ENCODE results near the gene NWD2. TPM values are rescaled to one million over a fixed set of nuclear protein-coding genes. Genes with fewer than 3 reads are reported as not detected.

Gene NWD2
- total RNA-seq, 1 experiment from 2014 or later: under 0.01 TPM

DNA sequence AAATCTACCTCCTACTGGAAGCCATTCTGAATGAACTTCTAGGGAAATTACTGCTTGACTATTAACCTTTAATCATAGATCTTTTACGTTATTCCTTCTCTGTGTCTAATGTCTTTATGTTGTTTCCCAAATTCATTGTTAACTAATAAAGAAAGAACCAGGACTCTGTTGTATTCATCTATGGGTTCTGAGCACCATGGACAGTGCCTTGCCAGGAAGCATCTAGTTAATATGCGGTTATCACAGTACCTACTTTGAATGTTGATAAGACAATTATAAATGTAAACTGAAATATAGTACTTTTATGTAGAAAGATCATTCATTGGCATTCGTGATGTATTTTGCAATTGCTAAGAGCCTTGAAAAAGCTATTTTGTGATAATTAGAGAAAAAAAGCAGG, 23.8 kb downstream of the NWD2 start:
- CTCF ChIA-PET: no interaction called here
- H3K4me2 ChIP-seq (ENCODE audit: low read length): no peak overlapping the region
- no peaks in the 10 kb centered on the region for H3K79me2 ChIP-seq (ENCODE audit: low read length)
- TF ChIP-seq EZH2 (IDR thresholded peaks at IDR 0.05; ENCODE audit: low read length, unreplicated experiment) (no peak), EZH2phosphoT487 (IDR thresholded peaks at IDR 0.05; ENCODE audit: borderline replicate concordance, low read length) (no peak)
- TF ChIP-seq, protein P1, sequence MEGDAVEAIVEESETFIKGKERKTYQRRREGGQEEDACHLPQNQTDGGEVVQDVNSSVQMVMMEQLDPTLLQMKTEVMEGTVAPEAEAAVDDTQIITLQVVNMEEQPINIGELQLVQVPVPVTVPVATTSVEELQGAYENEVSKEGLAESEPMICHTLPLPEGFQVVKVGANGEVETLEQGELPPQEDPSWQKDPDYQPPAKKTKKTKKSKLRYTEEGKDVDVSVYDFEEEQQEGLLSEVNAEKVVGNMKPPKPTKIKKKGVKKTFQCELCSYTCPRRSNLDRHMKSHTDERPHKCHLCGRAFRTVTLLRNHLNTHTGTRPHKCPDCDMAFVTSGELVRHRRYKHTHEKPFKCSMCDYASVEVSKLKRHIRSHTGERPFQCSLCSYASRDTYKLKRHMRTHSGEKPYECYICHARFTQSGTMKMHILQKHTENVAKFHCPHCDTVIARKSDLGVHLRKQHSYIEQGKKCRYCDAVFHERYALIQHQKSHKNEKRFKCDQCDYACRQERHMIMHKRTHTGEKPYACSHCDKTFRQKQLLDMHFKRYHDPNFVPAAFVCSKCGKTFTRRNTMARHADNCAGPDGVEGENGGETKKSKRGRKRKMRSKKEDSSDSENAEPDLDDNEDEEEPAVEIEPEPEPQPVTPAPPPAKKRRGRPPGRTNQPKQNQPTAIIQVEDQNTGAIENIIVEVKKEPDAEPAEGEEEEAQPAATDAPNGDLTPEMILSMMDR (conservative IDR thresholded peaks at IDR 0.05; ENCODE audit: low read depth, low read length): no peak
- no peaks in the 10 kb centered on the region for H3K9me2 ChIP-seq (replicated peaks; ENCODE audit: low read length)
- H2AFZ ChIP-seq (ENCODE audit: low read length): no peak overlapping the region
- no peak overlapping the region for H3K9ac ChIP-seq (ENCODE audit: low read length)
- H3K9me3 ChIP-seq (ENCODE audit: low read length): no peaks in the 10 kb centered on the region
- DNase-seq (no peak), ATAC-seq (no peak)
- no peaks in the 10 kb centered on the region for H3F3A ChIP-seq (ENCODE audit: low read length, unreplicated experiment)
- intact Hi-C loops (cut with micrococcal nuclease): no loop called here
- no peaks in the 10 kb centered on the region for H3K4me1 ChIP-seq (ENCODE audit: insufficient read depth, low read length)
- POLR2A ChIA-PET (ENCODE audit: unreplicated experiment): no interaction called here
- no TSS peak for BruUV-seq (replicated peaks)
- no peaks in the 10 kb centered on the region for H3K36me3 ChIP-seq (ENCODE audit: low read depth, low read length)
- no peak overlapping the region for H3K27ac ChIP-seq (ENCODE audit: low read length)
- no peaks in the 10 kb centered on the region for H4K20me1 ChIP-seq (ENCODE audit: low read length)
- H3K27me3 ChIP-seq (ENCODE audit: low read length): peaks cover 17% of the 10 kb centered on the region
- no peak overlapping the region for H3K4me3 ChIP-seq (ENCODE audit: low read length)

DNA sequence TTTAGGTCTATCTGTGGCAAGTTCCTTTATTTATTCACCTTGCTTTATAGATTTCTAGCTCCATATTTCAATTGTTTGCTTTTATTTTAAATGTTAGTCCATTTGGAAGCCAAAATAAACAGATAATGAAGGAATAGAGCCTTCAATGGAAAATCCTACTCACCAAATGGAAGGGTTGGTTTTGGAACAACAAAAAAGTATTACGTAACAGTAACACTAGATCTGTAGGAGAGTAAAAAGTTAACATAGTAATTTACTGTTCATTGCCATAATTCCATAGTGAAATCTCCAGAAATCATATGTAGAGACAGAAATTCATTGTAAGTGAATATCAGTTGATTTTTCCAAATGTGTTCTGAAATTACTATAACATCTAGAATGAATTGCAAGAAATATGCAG, 34.6 kb downstream of the NWD2 start:
- Histone ChIP-seq H3K4me3 (ENCODE audit: low read length) (no peak overlapping the region), H3K4me2 (ENCODE audit: low read length) (no peak overlapping the region), H3K27ac (ENCODE audit: low read length) (no peak overlapping the region), H3K9ac (ENCODE audit: low read length) (no peak overlapping the region), H4K20me1 (ENCODE audit: low read length) (no peaks in the 10 kb centered on the region), H2AFZ (ENCODE audit: low read length) (no peak overlapping the region), H3F3A (ENCODE audit: low read length, unreplicated experiment) (no peaks in the 10 kb centered on the region), H3K36me3 (ENCODE audit: low read depth, low read length) (no peaks in the 10 kb centered on the region), H3K79me2 (ENCODE audit: low read length) (no peaks in the 10 kb centered on the region), H3K4me1 (ENCODE audit: insufficient read depth, low read length) (peaks cover 12% of the 10 kb centered on the region), H3K27me3 (ENCODE audit: low read length) (no peaks in the 10 kb centered on the region), H3K9me2 (replicated peaks; ENCODE audit: low read length) (no peaks in the 10 kb centered on the region), H3K9me3 (ENCODE audit: low read length) (no peaks in the 10 kb centered on the region)
- DNase-seq (no peak), ATAC-seq (no peak)
- no peak for TF ChIP-seq EZH2 (IDR thresholded peaks at IDR 0.05; ENCODE audit: low read length, unreplicated experiment)
- TF ChIP-seq EZH2phosphoT487 (IDR thresholded peaks at IDR 0.05; ENCODE audit: borderline replicate concordance, low read length): no peak
- TF ChIP-seq, protein P1 (conservative IDR thresholded peaks at IDR 0.05; ENCODE audit: low read depth, low read length): no peak
- BruUV-seq (replicated peaks): no TSS peak
- ChIA-PET CTCF (no interaction called here), POLR2A (ENCODE audit: unreplicated experiment) (no interaction called here)
- intact Hi-C loops (cut with micrococcal nuclease): no loop called here

DNA sequence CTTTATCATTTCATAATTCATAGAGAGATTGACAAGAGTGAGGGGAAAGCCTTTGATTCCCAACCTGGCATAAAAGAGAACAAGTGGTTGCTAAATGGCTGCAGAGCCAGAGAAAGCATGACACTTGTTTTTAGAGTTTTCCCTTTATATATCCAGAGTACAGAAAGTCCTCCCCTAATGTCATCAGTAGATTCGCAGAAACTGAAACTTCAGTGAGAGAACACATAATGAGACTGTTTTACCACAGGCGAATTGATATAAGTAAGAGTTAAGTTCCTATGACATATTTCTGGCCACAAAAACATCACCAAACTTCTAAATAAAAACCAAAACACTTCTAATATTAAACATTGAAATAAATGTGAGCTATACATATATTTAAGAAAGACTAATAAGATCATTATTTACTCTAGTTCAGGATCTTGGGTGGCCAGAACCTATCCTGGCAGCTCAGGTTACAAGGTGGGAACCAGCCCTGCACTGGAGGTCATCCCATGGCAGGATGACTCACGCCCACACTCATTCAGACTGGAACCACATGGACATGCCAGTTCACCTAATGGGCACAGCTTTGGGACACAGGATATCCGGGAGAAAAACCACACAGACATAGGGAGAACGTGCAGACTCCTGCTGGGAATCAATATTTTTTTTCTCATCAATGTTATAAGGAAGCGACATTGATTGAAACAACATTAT, 35.5 kb downstream of the NWD2 start:
- BruUV-seq (replicated peaks): no TSS peak
- no peak overlapping the region for H3K27ac ChIP-seq (ENCODE audit: low read length)
- no peaks in the 10 kb centered on the region for H4K20me1 ChIP-seq (ENCODE audit: low read length)
- DNase-seq (peak; percentile 78), ATAC-seq (peak; percentile 71)
- H3K27me3 ChIP-seq (ENCODE audit: low read length): peaks cover 8% of the 10 kb centered on the region; the same call in 1 of the 2 replicates
- peak overlapping the region; percentile 28; the same call in 1 of the 2 replicates for H3K4me2 ChIP-seq (ENCODE audit: low read length)
- no peak overlapping the region for H3K9ac ChIP-seq (ENCODE audit: low read length)
- no peak overlapping the region for H3K4me3 ChIP-seq (ENCODE audit: low read length)
- no peaks in the 10 kb centered on the region for H3K36me3 ChIP-seq (ENCODE audit: low read depth, low read length)
- POLR2A ChIA-PET (ENCODE audit: unreplicated experiment): no interaction called here
- H2AFZ ChIP-seq (ENCODE audit: low read length): no peak overlapping the region
- intact Hi-C loops (cut with micrococcal nuclease): no loop called here
- no peaks in the 10 kb centered on the region for H3F3A ChIP-seq (ENCODE audit: low read length, unreplicated experiment)
- peaks cover 12% of the 10 kb centered on the region for H3K4me1 ChIP-seq (ENCODE audit: insufficient read depth, low read length)
- H3K9me3 ChIP-seq (ENCODE audit: low read length): no peaks in the 10 kb centered on the region
- H3K79me2 ChIP-seq (ENCODE audit: low read length): no peaks in the 10 kb centered on the region
- CTCF ChIA-PET: no interaction called here
- H3K9me2 ChIP-seq (replicated peaks; ENCODE audit: low read length): no peaks in the 10 kb centered on the region
- TF ChIP-seq EZH2phosphoT487 (IDR thresholded peaks at IDR 0.05; ENCODE audit: borderline replicate concordance, low read length): no peak
- TF ChIP-seq, protein P1 (conservative IDR thresholded peaks at IDR 0.05; ENCODE audit: low read depth, low read length): no peak
- no peak for TF ChIP-seq EZH2 (IDR thresholded peaks at IDR 0.05; ENCODE audit: low read length, unreplicated experiment)
